ENCODE data around the gene CACNB2.

CACNB2 gene

GRCh38 chr10:18469125-18469524, 328.9 kb downstream of the CACNB2 start:
- peaks cover 4% of the 10 kb centered on the region; the same call in 1 of the 2 replicates for H3K4me1 ChIP-seq (ENCODE audit: insufficient read depth, low read length)
- H3K4me3 ChIP-seq (ENCODE audit: low read length), result no peak overlapping the region
- H3K36me3 ChIP-seq (ENCODE audit: insufficient read depth, low read length), result no peaks in the 10 kb centered on the region
- 100% methylated on average over 1 of the region's 2 CpGs for WGBS
- H3K27me3 ChIP-seq (ENCODE audit: insufficient read depth, low read length), result no peaks in the 10 kb centered on the region
- no peak overlapping the region for H3K27ac ChIP-seq (ENCODE audit: low read depth, low read length)
- no peaks in the 10 kb centered on the region for H3K9me3 ChIP-seq (ENCODE audit: insufficient read depth, low read depth, low read length)
- no peak overlapping the region for H3K9ac ChIP-seq (ENCODE audit: low read depth, low read length)

GRCh38 chr10:18472977-18473376, 332.8 kb downstream of the CACNB2 start:
- no peaks in the 10 kb centered on the region for H3K9me3 ChIP-seq (ENCODE audit: insufficient read depth, low read depth, low read length)
- H3K4me3 ChIP-seq (ENCODE audit: low read length), result no peak overlapping the region
- no peaks in the 10 kb centered on the region for H3K36me3 ChIP-seq (ENCODE audit: insufficient read depth, low read length)
- no peak overlapping the region for H3K9ac ChIP-seq (ENCODE audit: low read depth, low read length)
- no peaks in the 10 kb centered on the region for H3K27me3 ChIP-seq (ENCODE audit: insufficient read depth, low read length)
- peaks cover 4% of the 10 kb centered on the region; the same call in 1 of the 2 replicates for H3K4me1 ChIP-seq (ENCODE audit: insufficient read depth, low read length)
- WGBS, result 87% methylated on average over 5 of the region's 5 CpGs
- H3K27ac ChIP-seq (ENCODE audit: low read depth, low read length), result no peak overlapping the region

GRCh38 chr10:18473424-18474117, 333.3 kb downstream of the CACNB2 start:
- no peak overlapping the region for H3K27ac ChIP-seq (ENCODE audit: low read depth, low read length)
- H3K27me3 ChIP-seq (ENCODE audit: insufficient read depth, low read length), result no peaks in the 10 kb centered on the region
- H3K9me3 ChIP-seq (ENCODE audit: insufficient read depth, low read depth, low read length), result no peaks in the 10 kb centered on the region
- WGBS, result 92% methylated on average over 11 of the region's 12 CpGs
- no peak overlapping the region for H3K9ac ChIP-seq (ENCODE audit: low read depth, low read length)
- no peak overlapping the region for H3K4me3 ChIP-seq (ENCODE audit: low read length)
- H3K4me1 ChIP-seq (ENCODE audit: insufficient read depth, low read length), result peaks cover 4% of the 10 kb centered on the region; the same call in 1 of the 2 replicates
- no peaks in the 10 kb centered on the region for H3K36me3 ChIP-seq (ENCODE audit: insufficient read depth, low read length)

- Histone ChIP-seq H3K9ac (ENCODE audit: low read depth, low read length) (no peak overlapping the region), H3K36me3 (ENCODE audit: insufficient read depth, low read length) (no peaks in the 10 kb centered on the region), H3K4me1 (ENCODE audit: insufficient read depth, low read length) (peaks cover 4% of the 10 kb centered on the region; the same call in 1 of the 2 replicates), H3K27ac (ENCODE audit: low read depth, low read length) (no peak overlapping the region), H3K9me3 (ENCODE audit: insufficient read depth, low read depth, low read length) (no peaks in the 10 kb centered on the region), H3K4me3 (ENCODE audit: low read length) (no peak overlapping the region), H3K27me3 (ENCODE audit: insufficient read depth, low read length) (no peaks in the 10 kb centered on the region)
- 94% methylated on average over 8 of the region's 8 CpGs for WGBS
Measured at GRCh38 chr10:18474118-18474455, 333.9 kb downstream of the CACNB2 start.

- Histone ChIP-seq H3K9me3 (ENCODE audit: insufficient read depth, low read depth, low read length) (no peaks in the 10 kb centered on the region), H3K4me1 (ENCODE audit: insufficient read depth, low read length) (peaks cover 4% of the 10 kb centered on the region; the same call in 1 of the 2 replicates), H3K36me3 (ENCODE audit: insufficient read depth, low read length) (no peaks in the 10 kb centered on the region), H3K27me3 (ENCODE audit: insufficient read depth, low read length) (no peaks in the 10 kb centered on the region), H3K4me3 (ENCODE audit: low read length) (no peak overlapping the region), H3K9ac (ENCODE audit: low read depth, low read length) (no peak overlapping the region), H3K27ac (ENCODE audit: low read depth, low read length) (no peak overlapping the region)
- 94% methylated on average over 7 of the region's 7 CpGs for WGBS
Measured at GRCh38 chr10:18476076-18476647, 335.9 kb downstream of the CACNB2 start.

GRCh38 chr10:18478354-18478753, 338.1 kb downstream of the CACNB2 start:
- WGBS, result 90% methylated on average over 3 of the region's 3 CpGs

GRCh38 chr10:18479502-18479901, 339.3 kb downstream of the CACNB2 start:
- no peak overlapping the region for H3K9ac ChIP-seq (ENCODE audit: low read depth, low read length)
- WGBS, result 96% methylated on average over 4 of the region's 6 CpGs
- H3K4me1 ChIP-seq (ENCODE audit: insufficient read depth, low read length), result no peaks in the 10 kb centered on the region

More at GRCh38 chr10:18478354-18478753, 338.1 kb downstream of the CACNB2 start:
- H3K4me1 ChIP-seq (ENCODE audit: insufficient read depth, low read length), result no peaks in the 10 kb centered on the region
- no peaks in the 10 kb centered on the region for H3K36me3 ChIP-seq (ENCODE audit: insufficient read depth, low read length)
- H3K9me3 ChIP-seq (ENCODE audit: insufficient read depth, low read depth, low read length), result no peaks in the 10 kb centered on the region
- H3K27ac ChIP-seq (ENCODE audit: low read depth, low read length), result no peak overlapping the region
- H3K9ac ChIP-seq (ENCODE audit: low read depth, low read length), result no peak overlapping the region
- no peaks in the 10 kb centered on the region for H3K27me3 ChIP-seq (ENCODE audit: insufficient read depth, low read length)
- H3K4me3 ChIP-seq (ENCODE audit: low read length), result no peak overlapping the region

GRCh38 chr10:18483516-18484186, 343.4 kb downstream of the CACNB2 start:
- H3K9me3 ChIP-seq (ENCODE audit: insufficient read depth, low read depth, low read length), result no peaks in the 10 kb centered on the region
- no peaks in the 10 kb centered on the region for H3K36me3 ChIP-seq (ENCODE audit: insufficient read depth, low read length)
- H3K4me3 ChIP-seq (ENCODE audit: low read length), result no peak overlapping the region
- H3K27me3 ChIP-seq (ENCODE audit: insufficient read depth, low read length), result no peaks in the 10 kb centered on the region
- no peaks in the 10 kb centered on the region for H3K4me1 ChIP-seq (ENCODE audit: insufficient read depth, low read length)
- WGBS, result 96% methylated on average over 11 of the region's 11 CpGs
- no peak overlapping the region for H3K27ac ChIP-seq (ENCODE audit: low read depth, low read length)
- H3K9ac ChIP-seq (ENCODE audit: low read depth, low read length), result no peak overlapping the region

More at GRCh38 chr10:18479502-18479901, 339.3 kb downstream of the CACNB2 start:
- no peaks in the 10 kb centered on the region for H3K27me3 ChIP-seq (ENCODE audit: insufficient read depth, low read length)
- no peaks in the 10 kb centered on the region for H3K9me3 ChIP-seq (ENCODE audit: insufficient read depth, low read depth, low read length)
- H3K36me3 ChIP-seq (ENCODE audit: insufficient read depth, low read length), result no peaks in the 10 kb centered on the region
- H3K27ac ChIP-seq (ENCODE audit: low read depth, low read length), result no peak overlapping the region
- H3K4me3 ChIP-seq (ENCODE audit: low read length), result no peak overlapping the region

GRCh38 chr10:18486438-18486837, 346.2 kb downstream of the CACNB2 start:
- 94% methylated on average over 3 of the region's 3 CpGs for WGBS
- H3K27ac ChIP-seq (ENCODE audit: low read depth, low read length), result no peak overlapping the region
- no peaks in the 10 kb centered on the region for H3K27me3 ChIP-seq (ENCODE audit: insufficient read depth, low read length)

GRCh38 chr10:18490755-18491154, 350.5 kb downstream of the CACNB2 start:
- Histone ChIP-seq H3K9ac (ENCODE audit: low read depth, low read length) (no peak overlapping the region), H3K36me3 (ENCODE audit: insufficient read depth, low read length) (no peaks in the 10 kb centered on the region), H3K27ac (ENCODE audit: low read depth, low read length) (no peak overlapping the region), H3K4me1 (ENCODE audit: insufficient read depth, low read length) (no peaks in the 10 kb centered on the region), H3K27me3 (ENCODE audit: insufficient read depth, low read length) (no peaks in the 10 kb centered on the region), H3K9me3 (ENCODE audit: insufficient read depth, low read depth, low read length) (no peaks in the 10 kb centered on the region), H3K4me3 (ENCODE audit: low read length) (no peak overlapping the region)
- WGBS, result 93% methylated on average over 2 of the region's 4 CpGs

More at GRCh38 chr10:18486438-18486837, 346.2 kb downstream of the CACNB2 start:
- Histone ChIP-seq H3K9me3 (ENCODE audit: insufficient read depth, low read depth, low read length) (no peaks in the 10 kb centered on the region), H3K36me3 (ENCODE audit: insufficient read depth, low read length) (no peaks in the 10 kb centered on the region), H3K4me3 (ENCODE audit: low read length) (no peak overlapping the region), H3K4me1 (ENCODE audit: insufficient read depth, low read length) (no peaks in the 10 kb centered on the region), H3K9ac (ENCODE audit: low read depth, low read length) (no peak overlapping the region)

GRCh38 chr10:18497806-18498369, 357.7 kb downstream of the CACNB2 start:
- H3K36me3 ChIP-seq (ENCODE audit: insufficient read depth, low read length), result no peaks in the 10 kb centered on the region
- H3K9me3 ChIP-seq (ENCODE audit: insufficient read depth, low read depth, low read length), result no peaks in the 10 kb centered on the region
- 83% methylated on average over 8 of the region's 8 CpGs for WGBS
- H3K4me3 ChIP-seq (ENCODE audit: low read length), result no peak overlapping the region
- H3K4me1 ChIP-seq (ENCODE audit: insufficient read depth, low read length), result peaks cover 12% of the 10 kb centered on the region
- no peaks in the 10 kb centered on the region for H3K27me3 ChIP-seq (ENCODE audit: insufficient read depth, low read length)
- H3K27ac ChIP-seq (ENCODE audit: low read depth, low read length), result peak overlapping the region; percentile 38; the same call in 1 of the 2 replicates
- H3K9ac ChIP-seq (ENCODE audit: low read depth, low read length), result peak overlapping the region; percentile 41; the same call in 1 of the 2 replicates
